ENCODE results near the gene RFNG.
A peak's percentile ranks its signal among the peaks of the same experiment; 100 is the strongest.

The RFNG gene

DNA sequence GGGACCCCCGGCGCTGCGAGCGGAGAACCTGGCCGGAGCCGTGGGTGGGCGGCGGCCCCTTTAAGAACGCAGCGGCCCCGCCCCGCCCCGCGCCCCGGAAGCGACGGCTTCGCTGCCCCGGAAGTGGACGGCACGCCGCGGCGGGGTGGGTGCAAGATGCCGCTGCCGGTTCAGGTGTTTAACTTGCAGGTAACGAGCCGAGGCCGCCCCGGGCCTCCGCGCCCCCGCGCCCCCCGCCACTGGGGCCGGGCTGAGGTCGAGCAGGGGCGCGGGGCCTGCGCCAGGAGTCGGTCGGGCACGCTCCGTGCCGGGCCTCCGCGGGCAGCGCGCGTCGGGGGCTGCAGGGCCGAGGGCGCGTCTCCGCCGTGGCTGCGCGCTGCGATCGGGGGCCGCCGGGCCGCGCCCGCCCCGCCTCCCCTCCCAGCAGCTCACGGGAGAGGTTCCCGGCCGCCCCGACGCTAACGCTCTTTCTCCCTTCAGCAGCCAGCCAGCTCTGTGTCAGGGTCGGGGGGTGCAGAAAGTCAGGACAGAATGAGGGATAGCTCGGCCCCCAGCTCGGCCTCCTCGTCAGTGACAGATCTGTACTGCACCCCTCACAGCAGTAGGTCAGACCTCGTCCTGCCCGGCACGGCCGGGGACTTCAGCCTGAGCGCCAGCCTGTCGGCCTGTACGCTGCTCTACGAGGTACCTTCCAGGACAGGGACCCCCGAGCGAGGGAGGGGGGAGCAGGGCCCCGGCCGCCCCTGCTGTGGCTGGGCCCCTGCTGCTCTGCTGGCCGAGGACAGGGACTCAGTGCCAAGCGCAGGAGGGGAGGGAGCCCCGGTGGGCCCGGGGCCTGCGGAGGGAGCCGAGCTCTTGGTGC is at the start of gene RFNG, which contains the start of gene GPS1:
RFNG (minus strand) TSS at position 36 of the 862 bp plus-strand sequence. CDS start 45 bp downstream, outside the sequence.
GPS1 (plus strand) TSS at position 123 of the 862 bp plus-strand sequence; CDS start at position 157, 34 bp downstream.
- Histone ChIP-seq H3K27me3 (ENCODE audit: control insufficient read depth, insufficient read depth, low read length) (no peaks in the 10 kb centered on the region), H3K27ac (ENCODE audit: low read depth, low read length) (no peak within 1 kb of the TSS; the same call in 1 of the 2 replicates), H3K4me3 (ENCODE audit: low read depth, low read length) (peak within 1 kb of the TSS; percentile 99), H3K9me3 (ENCODE audit: control insufficient read depth, insufficient read depth, low read depth, low read length) (no peaks in the 10 kb centered on the region), H3K36me3 (ENCODE audit: control insufficient read depth, insufficient read depth, low read length) (peaks cover 73% of the 10 kb centered on the region), H3K9ac (ENCODE audit: low read length) (peak within 1 kb of the TSS; percentile 88), H3K4me1 (ENCODE audit: control insufficient read depth, insufficient read depth, low read length) (peaks cover 9% of the 10 kb centered on the region)

DNA sequence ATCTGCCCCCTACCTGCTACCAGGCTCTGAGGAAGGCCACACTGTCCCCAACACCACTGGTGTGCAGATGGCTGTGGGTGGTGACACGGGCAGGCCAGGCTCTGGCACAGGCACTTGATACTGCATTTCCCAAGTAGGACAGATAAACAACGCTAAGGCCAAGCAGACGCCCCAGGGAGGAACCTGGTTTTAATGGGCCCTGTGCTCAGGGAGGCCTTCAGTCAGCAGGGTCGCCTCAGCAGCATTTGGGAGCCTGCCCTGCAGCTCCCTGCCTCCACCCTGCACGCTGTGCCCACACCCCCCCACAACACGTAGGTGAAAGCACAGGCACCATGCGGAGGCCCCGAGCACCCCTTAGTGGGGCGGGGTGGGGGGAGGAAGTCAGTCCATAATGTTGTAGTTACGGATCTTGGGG is 49.7 kb upstream of the RFNG start:
- peaks cover 6% of the 10 kb centered on the region for H3K36me3 ChIP-seq (ENCODE audit: control insufficient read depth, insufficient read depth, low read length)
- no peaks in the 10 kb centered on the region for H3K27me3 ChIP-seq (ENCODE audit: control insufficient read depth, insufficient read depth, low read length)
- H3K4me1 ChIP-seq (ENCODE audit: control insufficient read depth, insufficient read depth, low read length) = peaks cover 75% of the 10 kb centered on the region
- H3K9me3 ChIP-seq (ENCODE audit: control insufficient read depth, insufficient read depth, low read depth, low read length) = no peaks in the 10 kb centered on the region
- no peak overlapping the region for H3K27ac ChIP-seq (ENCODE audit: low read depth, low read length)
- peak overlapping the region; percentile 10 for H3K9ac ChIP-seq (ENCODE audit: low read length)
- no peak overlapping the region for H3K4me3 ChIP-seq (ENCODE audit: low read depth, low read length)

DNA sequence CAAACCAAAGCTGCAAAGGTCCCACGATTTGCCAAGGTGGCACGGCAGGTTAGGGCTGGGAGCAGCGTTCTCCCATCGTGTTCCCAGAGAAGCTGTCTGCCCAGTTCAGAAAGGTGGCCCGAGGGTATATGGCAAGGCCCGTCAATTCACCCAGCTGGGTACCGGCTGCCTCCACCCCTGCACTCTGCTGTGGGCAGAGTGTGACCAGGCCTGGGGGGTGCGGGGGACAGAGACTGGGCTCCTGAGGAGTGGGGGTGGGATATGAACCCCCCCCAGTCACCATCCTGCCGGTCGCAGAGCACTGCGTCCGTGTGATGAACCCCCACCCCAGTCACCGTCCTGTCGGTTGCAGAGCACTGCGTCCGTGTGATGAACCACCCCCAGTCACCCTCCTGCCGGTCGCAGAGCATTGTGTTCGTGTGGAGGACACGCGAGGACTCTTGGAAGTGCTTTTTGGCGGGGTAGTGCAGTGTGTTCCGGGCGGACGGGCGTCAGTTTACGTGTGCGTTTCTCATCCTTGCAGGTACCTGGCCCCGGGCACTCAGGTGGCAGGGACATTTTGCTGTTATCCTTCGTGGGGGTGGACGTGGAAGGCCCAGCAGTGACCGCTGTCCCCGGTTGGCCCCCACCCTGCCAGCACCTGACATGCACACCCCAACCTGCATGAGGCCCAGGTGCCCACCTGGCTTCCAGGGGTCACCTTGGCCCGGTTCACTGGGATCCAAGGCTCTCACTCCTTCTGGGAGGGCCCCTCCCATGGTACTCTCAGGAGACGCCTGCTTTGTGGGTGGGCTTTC is 49.1 kb upstream of the RFNG start:
- Histone ChIP-seq H3K9ac (ENCODE audit: low read length) (no peak overlapping the region), H3K4me1 (ENCODE audit: control insufficient read depth, insufficient read depth, low read length) (peaks cover 75% of the 10 kb centered on the region), H3K36me3 (ENCODE audit: control insufficient read depth, insufficient read depth, low read length) (peaks cover 12% of the 10 kb centered on the region), H3K27me3 (ENCODE audit: control insufficient read depth, insufficient read depth, low read length) (no peaks in the 10 kb centered on the region), H3K9me3 (ENCODE audit: control insufficient read depth, insufficient read depth, low read depth, low read length) (no peaks in the 10 kb centered on the region), H3K27ac (ENCODE audit: low read depth, low read length) (no peak overlapping the region), H3K4me3 (ENCODE audit: low read depth, low read length) (no peak overlapping the region)

- peak overlapping the region; percentile 97 for H3K9ac ChIP-seq (ENCODE audit: low read length)
- H3K27ac ChIP-seq (ENCODE audit: low read depth, low read length) = peak overlapping the region; percentile 94
- no peaks in the 10 kb centered on the region for H3K9me3 ChIP-seq (ENCODE audit: control insufficient read depth, insufficient read depth, low read depth, low read length)
- peaks cover 24% of the 10 kb centered on the region for H3K36me3 ChIP-seq (ENCODE audit: control insufficient read depth, insufficient read depth, low read length)
- H3K27me3 ChIP-seq (ENCODE audit: control insufficient read depth, insufficient read depth, low read length) = no peaks in the 10 kb centered on the region
- H3K4me3 ChIP-seq (ENCODE audit: low read depth, low read length) = peak overlapping the region; percentile 80
- H3K4me1 ChIP-seq (ENCODE audit: control insufficient read depth, insufficient read depth, low read length) = peaks cover 64% of the 10 kb centered on the region
Observed at GRCh38 chr17:82098939-82099763, 47.5 kb upstream of the RFNG start.

GRCh38 chr17:82098169-82098938 is 46.7 kb upstream of the RFNG start, which contains the start of gene FASN:
Gene FASN, minus strand, starts transcription at chr17:82098236. Its CDS starts 1,791 bp downstream, at chr17:82096445.
- peak within 1 kb of the TSS; percentile 80 for H3K4me3 ChIP-seq (ENCODE audit: low read depth, low read length)
- peak within 1 kb of the TSS; percentile 94 for H3K27ac ChIP-seq (ENCODE audit: low read depth, low read length)
- no peaks in the 10 kb centered on the region for H3K27me3 ChIP-seq (ENCODE audit: control insufficient read depth, insufficient read depth, low read length)
- H3K36me3 ChIP-seq (ENCODE audit: control insufficient read depth, insufficient read depth, low read length) = peaks cover 32% of the 10 kb centered on the region
- no peaks in the 10 kb centered on the region for H3K9me3 ChIP-seq (ENCODE audit: control insufficient read depth, insufficient read depth, low read depth, low read length)
- H3K9ac ChIP-seq (ENCODE audit: low read length) = peak within 1 kb of the TSS; percentile 97
- H3K4me1 ChIP-seq (ENCODE audit: control insufficient read depth, insufficient read depth, low read length) = peaks cover 56% of the 10 kb centered on the region

- Histone ChIP-seq H3K4me3 (ENCODE audit: low read depth, low read length) (peak overlapping the region; percentile 67), H3K27ac (ENCODE audit: low read depth, low read length) (peak overlapping the region; percentile 91), H3K27me3 (ENCODE audit: control insufficient read depth, insufficient read depth, low read length) (no peaks in the 10 kb centered on the region), H3K4me1 (ENCODE audit: control insufficient read depth, insufficient read depth, low read length) (peaks cover 52% of the 10 kb centered on the region), H3K36me3 (ENCODE audit: control insufficient read depth, insufficient read depth, low read length) (peaks cover 37% of the 10 kb centered on the region), H3K9ac (ENCODE audit: low read length) (peak overlapping the region; percentile 73), H3K9me3 (ENCODE audit: control insufficient read depth, insufficient read depth, low read depth, low read length) (no peaks in the 10 kb centered on the region)
Observed at GRCh38 chr17:82097919-82098168, 46.2 kb upstream of the RFNG start.

GRCh38 chr17:82097184-82097918 is 45.7 kb upstream of the RFNG start:
- Histone ChIP-seq H3K27me3 (ENCODE audit: control insufficient read depth, insufficient read depth, low read length) (no peaks in the 10 kb centered on the region), H3K4me3 (ENCODE audit: low read depth, low read length) (peak overlapping the region; percentile 67), H3K9ac (ENCODE audit: low read length) (peak overlapping the region; percentile 73), H3K9me3 (ENCODE audit: control insufficient read depth, insufficient read depth, low read depth, low read length) (no peaks in the 10 kb centered on the region), H3K4me1 (ENCODE audit: control insufficient read depth, insufficient read depth, low read length) (peaks cover 51% of the 10 kb centered on the region), H3K27ac (ENCODE audit: low read depth, low read length) (peak overlapping the region; percentile 91), H3K36me3 (ENCODE audit: control insufficient read depth, insufficient read depth, low read length) (peaks cover 42% of the 10 kb centered on the region)

DNA sequence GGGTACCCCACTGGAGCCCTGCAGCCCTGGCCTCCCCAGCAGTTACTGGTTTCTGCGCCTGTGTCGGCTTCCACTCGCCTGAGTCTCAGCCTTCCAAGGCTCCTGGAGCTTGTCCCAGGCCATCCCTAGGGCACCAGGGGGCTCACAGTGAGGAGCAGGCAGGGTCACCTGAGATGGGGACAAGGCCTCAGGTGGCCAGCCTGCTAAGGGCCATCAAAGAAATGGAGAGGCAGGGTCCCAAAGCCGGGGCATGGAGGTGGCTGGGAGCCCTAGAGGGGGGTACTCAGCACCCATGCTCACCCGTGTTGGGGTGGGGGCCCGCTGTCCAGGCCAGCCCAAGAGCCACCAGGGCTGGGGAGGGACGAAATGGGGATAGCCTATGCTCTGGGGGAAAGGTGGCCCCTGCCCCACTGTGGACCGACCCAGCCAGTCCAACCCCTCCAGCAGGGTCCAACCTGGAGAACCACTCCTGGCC is 45.1 kb upstream of the RFNG start:
- Histone ChIP-seq H3K27ac (ENCODE audit: low read depth, low read length) (peak overlapping the region; percentile 91; the same call in 1 of the 2 replicates), H3K27me3 (ENCODE audit: control insufficient read depth, insufficient read depth, low read length) (no peaks in the 10 kb centered on the region), H3K36me3 (ENCODE audit: control insufficient read depth, insufficient read depth, low read length) (peaks cover 48% of the 10 kb centered on the region), H3K4me3 (ENCODE audit: low read depth, low read length) (peak overlapping the region; percentile 67), H3K4me1 (ENCODE audit: control insufficient read depth, insufficient read depth, low read length) (peaks cover 45% of the 10 kb centered on the region), H3K9me3 (ENCODE audit: control insufficient read depth, insufficient read depth, low read depth, low read length) (no peaks in the 10 kb centered on the region), H3K9ac (ENCODE audit: low read length) (peak overlapping the region; percentile 73)

DNA sequence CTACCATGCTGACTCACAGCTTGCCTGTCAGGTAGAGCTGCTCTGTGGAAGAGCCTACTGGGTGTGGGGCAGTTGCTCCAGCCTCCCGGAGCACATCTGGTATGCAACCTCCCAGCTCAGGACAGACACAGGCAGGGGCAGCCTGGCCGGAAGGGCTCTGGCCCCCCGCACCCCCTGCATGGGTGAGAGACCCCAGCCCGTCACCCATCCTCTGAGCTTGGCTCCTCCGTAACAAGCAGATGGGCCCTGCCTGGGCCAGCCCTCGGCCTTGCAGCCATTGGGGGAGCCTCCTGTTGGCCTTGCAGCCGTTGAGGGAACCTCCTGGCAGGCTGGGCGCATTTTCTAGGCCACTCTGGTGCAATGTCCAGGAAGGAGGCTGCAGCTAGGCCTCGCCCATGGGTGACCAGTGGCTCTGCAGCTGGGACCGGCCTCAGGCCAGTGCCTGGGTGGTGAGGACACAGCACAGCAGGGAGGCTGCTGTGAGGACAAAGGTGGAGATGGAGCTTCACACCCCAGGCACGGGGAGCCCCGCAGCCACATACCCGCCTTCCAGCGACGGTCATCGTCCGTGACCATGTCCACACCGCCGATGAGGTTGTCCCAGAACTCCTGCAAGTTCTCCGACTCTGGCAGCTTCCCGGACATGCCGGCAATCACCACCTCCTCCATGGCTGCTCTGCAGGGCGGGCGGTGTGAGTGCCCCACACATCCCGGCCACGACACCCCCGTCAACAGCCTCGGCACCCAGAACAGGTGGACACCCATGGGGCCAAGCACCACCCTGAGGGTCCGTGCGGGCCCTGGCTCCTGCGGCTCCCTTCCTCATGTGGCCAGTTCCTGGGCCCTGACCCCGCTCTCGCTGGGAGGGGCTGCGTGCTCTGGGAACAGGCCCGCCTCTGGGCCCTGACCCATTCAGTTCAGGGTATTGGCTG is 44.4 kb upstream of the RFNG start:
- peak overlapping the region; percentile 37; the same call in 1 of the 2 replicates for H3K27ac ChIP-seq (ENCODE audit: low read depth, low read length)
- peaks cover 55% of the 10 kb centered on the region for H3K36me3 ChIP-seq (ENCODE audit: control insufficient read depth, insufficient read depth, low read length)
- no peaks in the 10 kb centered on the region for H3K9me3 ChIP-seq (ENCODE audit: control insufficient read depth, insufficient read depth, low read depth, low read length)
- peak overlapping the region; percentile 73 for H3K9ac ChIP-seq (ENCODE audit: low read length)
- peaks cover 38% of the 10 kb centered on the region for H3K4me1 ChIP-seq (ENCODE audit: control insufficient read depth, insufficient read depth, low read length)
- no peaks in the 10 kb centered on the region for H3K27me3 ChIP-seq (ENCODE audit: control insufficient read depth, insufficient read depth, low read length)
- peak overlapping the region; percentile 67 for H3K4me3 ChIP-seq (ENCODE audit: low read depth, low read length)
